Frontal cortex (tissue), 4 donors: ENCODE measurements around the gene TXN2. TPM values are rescaled to one million over a fixed set of nuclear protein-coding genes. Genes with fewer than 3 reads are reported as not detected.
"Not testable (repeated sequence)": the region's sequence is repeated elsewhere in the genome, so short reads cannot be mapped to it uniquely, and the experiment has no call there.

Source experiments
- DNase-seq, 2 donors: peaks; one replicate each; pipeline ENCODE4 v3.0.0; 2012; ENCODE audit warnings: low spot score in 2 of 2
- FAIRE-seq: peaks from 2 replicates; lab custom pipeline; 2012; peaks lifted over from hg19 to GRCh38; lab: Jason Lieb, UNC
- total RNA-seq: library from RNA; depleted of rRNA; stranded (reverse); fragments of >200 nt; gene quantifications from one replicate; pipeline ENCODE4 v1.2.3, GENCODE V29; 2014
- donor health status: control.
- donor health status: control.
- donor health status: control.

Gene TXN2
- total RNA-seq = 17.9 TPM

- no peak for FAIRE-seq
- DNase-seq = peak; percentile 93 to 97
Measured at GRCh38 chr22:36481393-36482168, at the start of gene TXN2. TSS of gene TXN2 (minus strand) at chr22:36481640. CDS start at chr22:36480837, 803 bp downstream.

- DNase-seq = peak; percentile 67 to 85
- no peak for FAIRE-seq
Measured at GRCh38 chr22:36528795-36529751, 47.6 kb upstream of the TXN2 start, which contains the start of gene EIF3D. TSS of gene EIF3D (minus strand) at chr22:36529166. CDS start at chr22:36526121, 3,045 bp downstream.

GRCh38 chr22:36528341-36528740 is 46.9 kb upstream of the TXN2 start:
- FAIRE-seq = no peak
- no peak for DNase-seq

GRCh38 chr22:36522662-36523061 is 41.2 kb upstream of the TXN2 start:
- FAIRE-seq = no peak
- no peak for DNase-seq

GRCh38 chr22:36520423-36520822 is 39.0 kb upstream of the TXN2 start:
- no peak for FAIRE-seq

GRCh38 chr22:36519906-36520305 is 38.5 kb upstream of the TXN2 start:
- not testable (repeated sequence) for DNase-seq, FAIRE-seq

More at GRCh38 chr22:36520423-36520822, 39.0 kb upstream of the TXN2 start:
- no peak for DNase-seq

- no peak for DNase-seq
- FAIRE-seq = no peak
Measured at GRCh38 chr22:36514766-36515165, 33.3 kb upstream of the TXN2 start.

- FAIRE-seq (no peak), DNase-seq (no peak)
Measured at GRCh38 chr22:36512991-36513390, 31.6 kb upstream of the TXN2 start.

- no peak for FAIRE-seq
- DNase-seq = no peak
Measured at GRCh38 chr22:36512333-36512732, 30.9 kb upstream of the TXN2 start.

- FAIRE-seq = no peak
- peak in 1 of 2 donors; percentile 49 for DNase-seq
Measured at GRCh38 chr22:36510966-36511881, 29.8 kb upstream of the TXN2 start.

- no peak for DNase-seq
- FAIRE-seq = no peak
Measured at GRCh38 chr22:36510384-36510783, 28.9 kb upstream of the TXN2 start.

- DNase-seq = no peak
- FAIRE-seq = no peak
Measured at GRCh38 chr22:36507518-36508010, 26.1 kb upstream of the TXN2 start.

GRCh38 chr22:36506637-36507517 is 25.4 kb upstream of the TXN2 start, which contains the start of gene FOXRED2:
TSS of gene FOXRED2 (minus strand) at chr22:36507040. CDS start at chr22:36506422, 618 bp downstream.
- DNase-seq (peak; percentile 99), FAIRE-seq (no peak)

- FAIRE-seq (no peak), DNase-seq (no peak)
Measured at GRCh38 chr22:36505998-36506635, 24.7 kb upstream of the TXN2 start.

GRCh38 chr22:36497910-36498665 is 16.6 kb upstream of the TXN2 start:
- DNase-seq = no peak
- no peak for FAIRE-seq

- no peak for FAIRE-seq
- no peak for DNase-seq
Measured at GRCh38 chr22:36493690-36494110, 12.3 kb upstream of the TXN2 start.

GRCh38 chr22:36492109-36492508 is 10.7 kb upstream of the TXN2 start:
- DNase-seq (no peak), FAIRE-seq (no peak)
